HG03097 (cell line): Measurements from ENCODE around the gene LKAAEAR1.
"Not testable (repeated sequence)": the region's sequence is repeated elsewhere in the genome, so short reads cannot be mapped to it uniquely, and the experiment has no call there.

ENCODE experiments used
- ATAC-seq: cut with Tn5 transposase; IDR thresholded peaks from one replicate; pipeline ENCODE4 v1.9.1; 2021; ENCODE audit not compliant: unreplicated experiment, low FRiP score

The LKAAEAR1 gene

DNA sequence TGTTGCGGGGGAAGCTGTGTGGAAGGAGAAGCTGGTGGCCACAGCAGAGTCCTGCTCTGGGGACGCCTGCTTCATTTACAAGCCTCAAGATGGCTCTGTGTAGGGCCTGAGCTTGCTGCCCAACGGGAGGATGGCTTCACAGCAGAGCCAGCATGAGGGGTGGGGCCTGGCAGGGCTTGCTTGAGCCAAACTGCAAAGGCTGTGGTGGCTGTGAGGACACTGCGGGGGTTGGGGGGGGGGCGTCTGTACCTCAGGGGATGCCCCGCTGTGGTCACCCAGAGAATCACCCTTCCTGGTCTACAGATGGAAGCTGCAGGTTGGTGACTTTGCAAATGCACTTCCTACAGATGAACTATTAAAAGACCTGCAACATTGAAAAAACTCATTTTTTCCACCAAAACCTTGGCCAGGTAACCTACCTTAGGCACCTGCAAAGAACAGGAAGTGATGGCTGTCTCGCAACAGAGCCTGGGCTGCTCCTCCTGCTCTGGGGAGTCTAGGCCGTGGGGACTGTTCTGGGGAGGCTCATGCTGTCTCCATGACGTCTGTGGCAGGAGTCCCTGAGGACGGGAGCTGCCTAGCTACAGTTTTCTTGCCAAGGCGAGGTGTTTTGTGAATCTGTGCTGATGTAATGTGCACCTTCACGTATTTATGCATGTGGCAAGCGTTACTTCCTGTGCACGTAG is 15.8 kb upstream of the LKAAEAR1 start:
- ATAC-seq: no peak

- no peak for ATAC-seq
Observed at GRCh38 chr20:64099086-64099786, 15.0 kb upstream of the LKAAEAR1 start.

- ATAC-seq: no peak
Observed at GRCh38 chr20:64098471-64099013, 14.3 kb upstream of the LKAAEAR1 start.

DNA sequence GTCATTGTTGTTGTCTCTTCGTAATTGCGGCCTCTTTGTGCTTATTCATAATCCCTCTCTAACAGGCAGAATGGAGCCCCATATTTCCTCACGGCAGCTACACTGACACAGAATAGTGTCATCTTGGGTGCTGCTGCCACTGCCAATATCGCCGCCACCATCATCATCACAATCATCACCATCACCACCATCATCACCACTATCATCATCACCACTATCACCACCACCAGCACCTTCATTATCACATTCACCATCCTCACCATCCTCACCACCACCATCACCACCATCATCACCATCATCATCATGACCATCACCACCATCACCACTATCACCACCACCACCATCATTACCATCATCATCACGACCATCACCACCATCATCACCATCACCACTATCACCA is 12.3 kb upstream of the LKAAEAR1 start:
- ATAC-seq: no peak

DNA sequence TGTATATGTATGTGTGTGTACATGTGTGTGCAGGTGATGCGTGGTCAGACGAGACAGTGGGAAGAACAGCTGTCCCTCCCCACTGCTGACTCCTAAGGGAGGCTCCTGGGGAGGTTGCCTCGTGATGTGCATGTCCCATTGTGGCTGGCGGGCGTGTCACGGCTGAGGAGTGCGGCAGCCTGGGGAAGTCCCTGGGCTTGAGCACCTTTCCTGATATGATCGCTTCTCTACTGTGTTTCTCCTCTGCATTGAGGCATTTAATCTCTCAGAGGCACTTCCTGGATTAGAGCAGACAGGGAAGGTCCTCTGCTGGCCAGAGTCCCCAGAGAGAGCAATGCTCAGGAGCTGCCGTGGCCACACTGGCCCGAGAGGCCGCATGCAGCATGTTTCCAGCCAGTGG is 11.7 kb upstream of the LKAAEAR1 start:
- ATAC-seq: no peak

DNA sequence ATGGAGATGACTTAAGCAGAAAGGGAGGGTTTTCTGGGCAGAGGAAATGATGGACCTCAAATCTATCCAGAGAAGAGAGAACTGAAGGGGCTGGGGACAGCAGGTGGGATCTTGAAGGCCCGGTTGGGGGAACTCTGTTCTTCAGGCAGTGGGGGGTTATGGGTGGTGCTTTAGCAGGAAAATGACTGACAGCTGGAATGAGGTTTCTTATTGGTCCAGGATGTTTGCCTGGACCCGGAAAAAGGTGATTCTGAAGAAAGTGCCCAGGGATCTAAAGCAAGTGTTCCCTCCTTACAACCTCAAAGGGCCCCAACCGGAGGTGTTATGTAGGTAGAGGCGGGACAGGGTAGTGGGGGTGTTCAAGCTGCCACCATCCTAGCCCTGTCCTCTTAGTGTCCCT is 11.3 kb upstream of the LKAAEAR1 start:
- no peak for ATAC-seq

GRCh38 chr20:64093013-64093503 is 8.9 kb upstream of the LKAAEAR1 start:
- ATAC-seq: no peak

DNA sequence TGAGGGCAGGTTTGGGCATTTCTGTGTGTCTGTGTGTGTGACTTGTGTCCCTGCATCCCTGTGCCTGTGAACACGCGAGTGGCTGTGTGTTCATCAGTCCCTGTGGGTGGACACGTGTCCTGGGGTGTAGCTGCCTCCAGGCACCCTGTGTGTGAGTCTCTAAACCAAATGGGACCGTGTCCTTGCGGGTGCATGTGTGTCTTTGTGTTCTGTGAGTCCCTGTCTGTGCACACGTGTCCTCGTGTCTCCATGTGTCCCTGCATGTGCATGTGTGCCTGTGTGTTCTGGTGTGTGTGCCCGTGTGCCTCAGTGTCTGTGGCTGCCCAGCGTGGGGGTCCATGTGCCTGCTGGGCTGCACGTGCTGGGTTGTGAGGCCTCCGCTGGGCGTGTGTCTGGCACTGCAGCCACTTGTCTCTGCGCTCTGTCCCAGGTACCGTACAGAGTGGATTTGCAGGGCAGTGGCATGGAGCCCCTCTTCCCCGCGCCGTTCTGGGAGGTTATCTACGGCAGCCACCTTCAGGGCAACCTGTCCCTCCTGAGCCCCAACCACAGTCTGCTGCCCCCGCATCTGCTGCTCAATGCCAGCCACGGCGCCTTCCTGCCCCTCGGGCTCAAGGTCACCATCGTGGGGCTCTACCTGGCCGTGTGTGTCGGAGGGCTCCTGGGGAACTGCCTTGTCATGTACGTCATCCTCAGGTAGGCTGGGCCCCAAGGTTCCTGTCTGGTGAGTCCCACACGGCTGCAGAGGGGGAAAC is 8.2 kb upstream of the LKAAEAR1 start:
- ATAC-seq: no peak

GRCh38 chr20:64091770-64092169 is 7.6 kb upstream of the LKAAEAR1 start:
- ATAC-seq: no peak

- no peak for ATAC-seq
Observed at GRCh38 chr20:64091340-64091739, 7.1 kb upstream of the LKAAEAR1 start.

DNA sequence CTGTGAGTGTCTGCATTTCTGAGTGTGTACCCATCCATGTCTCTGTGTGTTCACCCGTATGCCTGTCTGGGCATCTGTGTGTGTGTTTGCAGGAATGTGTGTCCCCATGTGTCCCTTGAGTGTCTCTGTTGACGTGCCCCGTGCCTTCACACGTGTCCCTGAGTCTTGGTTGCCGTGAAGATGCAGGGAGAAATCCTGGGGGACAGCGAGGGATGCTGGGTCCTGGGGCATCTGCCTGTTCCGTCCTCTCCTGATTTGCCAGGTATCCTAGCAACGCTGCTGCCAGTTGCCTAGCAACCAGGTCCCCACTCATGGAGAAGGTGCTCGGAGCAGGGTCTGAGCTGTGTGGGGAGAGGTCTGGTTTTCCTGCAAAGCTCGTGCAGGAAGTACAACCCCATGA is 6.0 kb upstream of the LKAAEAR1 start:
- ATAC-seq: no peak

DNA sequence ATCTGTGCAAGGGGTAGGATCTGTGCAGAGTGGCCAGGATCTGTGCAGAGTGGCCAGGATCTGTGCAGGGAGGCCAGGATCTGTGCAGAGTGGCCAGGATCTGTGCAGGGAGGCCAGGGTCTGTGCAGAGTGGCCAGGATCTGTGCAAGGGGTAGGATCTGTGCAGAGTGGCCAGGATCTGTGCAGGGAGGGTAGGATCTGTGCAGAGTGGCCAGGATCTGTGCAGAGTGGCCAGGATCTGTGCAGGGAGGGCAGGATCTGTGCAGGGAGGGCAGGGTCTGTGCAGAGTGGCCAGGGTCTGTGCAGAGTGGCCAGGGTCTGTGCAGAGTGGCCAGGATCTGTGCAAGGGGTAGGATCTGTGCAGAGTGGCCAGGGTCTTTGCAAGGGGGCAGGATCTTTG is 4.4 kb upstream of the LKAAEAR1 start:
- not testable (repeated sequence) for ATAC-seq

DNA sequence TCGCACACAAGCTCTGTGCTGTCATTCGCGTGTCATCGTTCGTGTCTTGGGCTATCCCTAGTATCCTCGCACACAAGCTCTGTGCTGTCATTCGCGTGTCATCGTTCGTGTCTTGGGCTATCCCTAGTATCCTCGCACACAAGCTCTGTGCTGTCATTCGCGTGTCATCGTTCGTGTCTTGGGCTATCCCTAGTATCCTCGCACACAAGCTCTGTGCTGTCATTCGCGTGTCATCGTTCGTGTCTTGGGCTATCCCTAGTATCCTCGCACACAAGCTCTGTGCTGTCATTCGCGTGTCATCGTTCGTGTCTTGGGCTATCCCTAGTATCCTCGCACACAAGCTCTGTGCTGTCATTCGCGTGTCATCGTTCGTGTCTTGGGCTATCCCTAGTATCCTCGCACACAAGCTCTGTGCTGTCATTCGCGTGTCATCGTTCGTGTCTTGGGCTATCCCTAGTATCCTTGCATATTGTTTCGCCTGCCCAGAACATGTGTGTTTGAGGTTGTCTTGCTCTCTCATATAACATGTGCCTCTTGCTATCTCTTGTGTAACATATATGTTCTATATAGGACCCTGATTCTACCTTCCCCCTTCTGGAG is 3.1 kb upstream of the LKAAEAR1 start:
- ATAC-seq: not testable (repeated sequence)

DNA sequence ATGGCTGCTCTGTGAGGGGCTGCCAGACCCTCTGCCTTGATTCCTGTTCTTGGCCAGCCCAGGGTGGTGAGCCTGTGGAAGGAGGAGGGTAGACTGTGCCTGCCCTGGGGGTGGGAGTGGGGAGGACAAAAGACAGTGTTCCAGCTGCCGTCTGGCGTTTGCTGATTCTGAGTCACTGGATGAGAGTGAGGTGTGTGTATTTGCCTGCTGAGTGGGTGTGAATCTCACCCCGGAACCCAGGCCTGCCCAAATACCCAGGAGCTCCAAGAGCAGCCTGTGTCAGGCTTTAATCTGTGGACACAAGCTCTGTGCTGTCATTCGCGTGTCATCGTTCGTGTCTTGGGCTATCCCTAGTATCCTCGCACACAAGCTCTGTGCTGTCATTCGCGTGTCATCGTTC is 2.6 kb upstream of the LKAAEAR1 start:
- no peak for ATAC-seq

DNA sequence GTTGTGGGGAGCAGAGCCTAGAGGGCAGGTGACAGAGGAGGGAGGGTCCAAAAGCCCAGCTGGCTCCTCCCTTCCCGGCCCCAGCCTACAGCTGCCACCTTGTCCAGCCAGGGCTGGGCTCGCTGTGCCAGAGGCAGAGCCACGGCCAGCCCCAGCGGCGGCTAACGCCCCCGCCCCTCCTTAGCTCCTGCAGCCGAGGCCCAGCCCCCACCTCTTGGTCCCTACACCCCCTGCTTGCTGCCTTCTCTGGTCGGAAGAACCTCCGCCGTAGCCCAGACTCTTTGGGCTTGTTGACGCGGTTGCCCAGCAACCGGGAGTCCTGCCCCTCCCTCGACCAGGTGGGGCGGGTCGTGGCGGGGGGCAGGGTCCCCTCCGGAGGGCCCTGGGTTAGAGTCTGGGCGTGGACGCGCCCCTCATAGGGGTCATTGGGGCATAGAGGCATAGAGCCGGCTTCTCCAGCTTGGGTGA is 521 bp upstream of the LKAAEAR1 start:
- ATAC-seq: no peak

DNA sequence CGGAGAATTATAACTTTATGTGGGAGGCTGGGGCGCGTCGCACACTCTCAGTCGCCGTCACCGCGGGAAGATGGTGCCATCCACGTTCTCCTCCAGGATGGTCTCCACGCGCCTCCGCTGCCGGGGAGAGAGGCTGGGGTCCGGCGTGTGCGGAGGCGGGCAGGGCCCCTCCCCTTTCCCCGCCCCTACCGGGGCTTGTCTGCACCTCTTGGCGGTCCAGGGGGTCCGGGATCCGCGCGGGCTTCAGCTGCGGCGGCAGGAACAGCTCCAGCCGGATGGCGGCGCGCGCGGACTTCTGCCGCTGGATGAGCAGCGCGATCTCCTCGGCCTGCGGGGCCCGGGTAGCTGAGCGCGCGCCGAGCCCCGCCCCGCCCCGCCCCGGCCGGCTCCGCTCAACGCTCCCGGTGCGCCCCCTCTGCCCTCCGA is 807 bp downstream of the LKAAEAR1 start:
- no peak for ATAC-seq

GRCh38 chr20:64082820-64083377 is 1.3 kb downstream of the LKAAEAR1 start:
- no peak for ATAC-seq

DNA sequence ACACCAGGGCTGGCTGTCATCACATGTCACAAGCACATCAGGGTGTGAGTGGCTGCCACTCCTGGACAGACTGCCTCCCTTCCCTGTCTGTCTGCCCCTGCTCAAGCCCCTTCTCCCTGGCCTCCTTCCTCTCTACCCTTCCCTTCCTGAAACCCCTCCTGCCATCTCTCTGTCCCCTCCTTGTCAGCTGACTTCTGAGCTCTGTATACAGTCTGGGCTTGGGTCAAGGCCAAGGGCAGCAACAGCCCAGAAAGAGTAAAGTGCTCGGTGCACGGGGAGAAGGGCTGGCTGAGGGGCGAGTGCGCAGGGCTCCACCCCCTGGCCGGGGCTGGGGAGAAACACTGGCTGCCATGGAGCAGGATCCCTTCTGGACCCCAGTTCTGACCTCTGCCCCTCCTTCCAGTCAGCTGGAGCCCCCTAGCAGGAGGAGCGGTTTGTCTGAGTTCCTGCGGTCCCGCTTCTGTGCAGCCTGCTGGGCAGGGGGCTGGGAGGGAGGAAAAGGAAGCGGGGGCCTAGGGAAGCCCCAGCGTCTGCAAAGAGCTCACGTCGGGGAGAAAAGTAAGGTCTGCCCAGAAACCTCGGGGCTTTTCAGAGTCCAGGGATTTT is 2.0 kb downstream of the LKAAEAR1 start:
- no peak for ATAC-seq

GRCh38 chr20:64081624-64081964 is 2.6 kb downstream of the LKAAEAR1 start:
- no peak for ATAC-seq
